K562 (cell line): ENCODE measurements around the gene PPP6R3. TPM values are rescaled to one million over a fixed set of nuclear protein-coding genes. Genes with fewer than 3 reads are reported as not detected.

Experiments
- ATAC-seq: fragments of 200-7000 bp; cut with Tn5 transposase; 3 replicates; pipeline ENCODE4 v1.9.1; 2020; ENCODE audit warnings: moderate library complexity
- BruUV-seq: library from RNA; stranded (reverse); fragments of 400-500 nt; replicated peaks from 2 replicates; lab custom pipeline; 2021; lab: Mats Ljungman, UMichigan
- CTCF ChIA-PET: fragments of 300-600 bp; formaldehyde crosslinking; extraction: SDS; loops from one replicate; lab custom pipeline; 2021; ENCODE audit warnings: low intra/inter-chr PET ratio; lab: Yijun Ruan, JAX
- POLR2A ChIA-PET: fragments of 300-600, 350-650 bp; sonication (Branson Sonifier 250); formaldehyde crosslinking; extraction: SDS; loops from one replicate; lab custom pipeline; 2021; ENCODE audit warnings: antibody characterized with exemption, inconsistent platforms; lab: Yijun Ruan, JAX
- DNase-seq, 4 experiments: peaks; one replicate each; pipeline versions ENCODE4 v3.0.0 to v3.0.0-alpha.2; 2011 to 2018; ENCODE audit warnings: low spot score in 3 of 4, mixed read lengths in 3 of 4; ENCODE audit errors: extremely low read depth in 1 of 4
- FAIRE-seq: peaks from 2 replicates; lab custom pipeline; 2011; peaks lifted over from hg19 to GRCh38; lab: Jason Lieb, UNC
- H2AFZ ChIP-seq: 2 replicates; pipeline ENCODE4 v1.6.0; 2011; ENCODE audit warnings: low read depth, low read length, control low read depth, inconsistent platforms
- H3K27ac ChIP-seq: fragments of 200-600 bp; 3 replicates; pipeline ENCODE4 v1.8.0; 2011; ENCODE audit warnings: low read depth, mild to moderate bottlenecking, control low read depth, inconsistent platforms, low read length, moderate library complexity, mixed read lengths; ENCODE audit errors: extremely low read depth
- H3K27me3 ChIP-seq, 2 experiments: fragments of 300-600 bp in 1 of 2; 2 replicates in 1 of 2; 3 replicates in 1 of 2; pipeline versions ENCODE4 v1.6.0 to v1.8.0; 2011; ENCODE audit warnings: inconsistent platforms in 2 of 2, low read length in 2 of 2, mild to moderate bottlenecking in 1 of 2, mixed read lengths in 1 of 2, moderate library complexity in 1 of 2; ENCODE audit not compliant: control insufficient read depth in 2 of 2, insufficient read depth in 2 of 2
- H3K36me3 ChIP-seq: fragments of 300-600 bp; 3 replicates; pipeline ENCODE4 v1.8.0; 2011; ENCODE audit warnings: mild to moderate bottlenecking, low read length, inconsistent platforms; ENCODE audit not compliant: control insufficient read depth, insufficient read depth
- H3K4me1 ChIP-seq, 2 experiments: fragments of 200-600 bp in 1 of 2; replicated peaks in 1 of 2; 2 replicates in 1 of 2; 3 replicates in 1 of 2; pipeline versions ENCODE4 v1.5.1 to v1.8.0; 2011; ENCODE audit warnings: inconsistent platforms in 2 of 2, low read length in 2 of 2, mild to moderate bottlenecking in 1 of 2, mixed read lengths in 1 of 2, moderate library complexity in 1 of 2; ENCODE audit not compliant: control insufficient read depth in 2 of 2, insufficient read depth in 2 of 2
- H3K4me2 ChIP-seq: 2 replicates; pipeline ENCODE4 v1.6.1; 2011; ENCODE audit warnings: low read length, control low read depth, inconsistent platforms, mixed read lengths; ENCODE audit not compliant: insufficient read depth
- H3K4me3 ChIP-seq: fragments of 200-600 bp; sonication (generic), shearing (Covaris generic); 2 replicates; pipeline ENCODE4 v1.5.1; 2016; ENCODE audit warnings: control low read depth, inconsistent platforms
- H3K79me2 ChIP-seq: fragments of 200-600 bp; 3 replicates; pipeline ENCODE4 v1.8.0; 2011; ENCODE audit warnings: low read length, inconsistent platforms; ENCODE audit not compliant: control insufficient read depth, insufficient read depth
- H3K9ac ChIP-seq, 2 experiments: 2 replicates each; pipeline versions ENCODE4 v1.6.0 to v1.6.1; 2011; ENCODE audit warnings: low read depth in 2 of 2, low read length in 2 of 2, control low read depth in 1 of 2, inconsistent platforms in 1 of 2, mild to moderate bottlenecking in 1 of 2, mixed read lengths in 1 of 2; ENCODE audit not compliant: insufficient read depth in 1 of 2
- H3K9me1 ChIP-seq: one replicate; pipeline ENCODE4 v1.6.0; 2011; ENCODE audit warnings: inconsistent platforms, mild to moderate bottlenecking, low read length, moderate library complexity; ENCODE audit not compliant: control insufficient read depth, insufficient read depth
- H3K9me3 ChIP-seq: replicated peaks from 2 replicates; pipeline ENCODE4 v1.5.1; 2011; ENCODE audit warnings: low read depth, low read length, inconsistent platforms; ENCODE audit not compliant: control insufficient read depth, insufficient read depth
- H4K20me1 ChIP-seq: replicated peaks from 2 replicates; pipeline ENCODE4 v1.6.1; 2011; ENCODE audit warnings: low read length, inconsistent platforms, mixed read lengths; ENCODE audit not compliant: control insufficient read depth, insufficient read depth
- BRD4 ChIP-seq: fragments of 200-600 bp; sonication (generic); IDR thresholded peaks from 2 replicates; pipeline ENCODE4 v1.6.1; 2017; ENCODE audit warnings: inconsistent platforms
- CBFB ChIP-seq: sonication (generic); formaldehyde crosslinking; IDR thresholded peaks from 2 replicates; pipeline ENCODE4 v1.4.0; 2020; ENCODE audit warnings: mild to moderate bottlenecking, missing genetic modification reagents
- CHCHD3 ChIP-seq: fragments of 250-450 bp; sonication (Bioruptor Pico); IDR thresholded peaks from 2 replicates; pipeline ENCODE4 v2.1.2; 2022; ENCODE audit warnings: mild to moderate bottlenecking
- EP400 ChIP-seq: fragments of 450-650 bp; IDR thresholded peaks from 2 replicates; pipeline ENCODE4 v1.6.1; 2017; ENCODE audit warnings: antibody characterized with exemption, mild to moderate bottlenecking, moderate library complexity
- FOXP1 ChIP-seq: sonication (generic); formaldehyde crosslinking; IDR thresholded peaks from 2 replicates; pipeline ENCODE4 v1.8.0; 2022; ENCODE audit warnings: mild to moderate bottlenecking, missing genetic modification reagents
- KAT7 ChIP-seq: sonication (generic); formaldehyde crosslinking; IDR thresholded peaks from 2 replicates; pipeline ENCODE4 v1.8.0; 2022; ENCODE audit warnings: missing genetic modification reagents, mild to moderate bottlenecking, borderline replicate concordance
- MLX ChIP-seq, 2 experiments: fragments of 450-650 bp in 1 of 2; sonication (generic) in 1 of 2; formaldehyde crosslinking; conservative IDR thresholded peaks; 2 replicates each; pipeline versions ENCODE4 v1.4.0 to v1.8.1; 2020 to 2022; ENCODE audit warnings: mild to moderate bottlenecking in 1 of 2, missing genetic modification reagents in 1 of 2
- PHB2 ChIP-seq: fragments of 450-650 bp; IDR thresholded peaks from 2 replicates; pipeline ENCODE4 v1.6.1; 2017; ENCODE audit warnings: low read depth
- POU5F1 ChIP-seq: fragments of 150-350 bp; IDR thresholded peaks from 2 replicates; pipeline ENCODE4 v1.6.1; 2014; ENCODE audit warnings: borderline replicate concordance, low read length, low read depth, mild to moderate bottlenecking; ENCODE audit not compliant: partially characterized antibody
- SRSF3 ChIP-seq: fragments of 200-400 bp; formaldehyde crosslinking; IDR thresholded peaks from 2 replicates; pipeline ENCODE4 v1.6.1; 2016; ENCODE audit warnings: mild to moderate bottlenecking, low read length, moderate library complexity; ENCODE audit not compliant: insufficient read depth
- THAP12 ChIP-seq: fragments of 250-450 bp; sonication (Bioruptor Pico); IDR thresholded peaks from 2 replicates; pipeline ENCODE4 v1.9.0; 2021; ENCODE audit warnings: mild to moderate bottlenecking, inconsistent platforms
- XRCC5 ChIP-seq: fragments of 200-400 bp; formaldehyde crosslinking; IDR thresholded peaks from 2 replicates; pipeline ENCODE4 v1.6.1; 2017; ENCODE audit warnings: low read depth, mild to moderate bottlenecking, low read length
- ZNF174 ChIP-seq: fragments of 250-450 bp; sonication (Bioruptor Pico); IDR thresholded peaks from 2 replicates; pipeline ENCODE4 v1.4.0; 2020; ENCODE audit warnings: mild to moderate bottlenecking
- WGBS: fragments of 100-300 bp; shearing (Covaris generic); methylation state at CpG from one replicate; pipeline ENCODE4 v1.1.6; 2016; ENCODE audit warnings: low coverage, mixed read lengths; ENCODE audit not compliant: insufficient coverage; ENCODE audit errors: missing lambda C conversion rate; 5-methylcytosine and 5-hydroxymethylcytosine counted together
- in situ Hi-C: fragments of 300-500 bp; cut with MboI; formaldehyde crosslinking; loops from 4 replicates; pipeline ENCODE4 v1.15.0; 2018; ENCODE audit warnings: inconsistent platforms, mixed read lengths
- intact Hi-C: fragments of 100-400 bp; cut with micrococcal nuclease; formaldehyde crosslinking; loops from 2 replicates; pipeline ENCODE4 v1.14.2; 2022
- polyA plus RNA-seq, 8 experiments: library from polyadenylated mRNA; depleted of rRNA in 4 of 8; stranded (reverse) in 5 of 8; unstranded in 3 of 8; fragments of >200 nt; fragmentation: Nextera tagmentation in 2 of 8; fragmentation: Illumina TruSeq in 1 of 8; extraction: Ambion mirVana in 2 of 8; extraction: Trizol in 1 of 8; gene quantifications; 2 replicates each; pipeline versions ENCODE4 v1.2.1 to v1.2.3, GENCODE V29; 2011 to 2014; ENCODE audit warnings: inconsistent platforms in 1 of 8, missing spikeins in 1 of 8
- total RNA-seq, 7 experiments: library from RNA; depleted of rRNA in 6 of 7; stranded (reverse); fragments of >200 nt in 6 of 7; fragmentation: Illumina TruSeq in 2 of 7; extraction: Trizol in 2 of 7; gene quantifications; 2 replicates each; pipeline versions ENCODE4 v1.2.1 to v1.2.3, GENCODE V29; 2011 to 2021; ENCODE audit warnings: low replicate concordance in 1 of 7

The PPP6R3 gene
- total and polyA plus RNA-seq, 9 of the 15 experiments (the other 6 are each of a cell fraction or from before 2014, with no cell fraction given): 20.3 to 117 (median 80.6) TPM

GRCh38 chr11:68521969-68522652 lies 61.6 kb downstream of the PPP6R3 start:
- H3K9me1 ChIP-seq: no peaks in the 10 kb centered on the region
- no peak for ATAC-seq
- no TSS peak for BruUV-seq
- H3K9ac ChIP-seq: no peak overlapping the region
- no peak overlapping the region for H3K4me3 ChIP-seq
- CTCF ChIA-PET: no interaction called here
- no peaks in the 10 kb centered on the region for H3K27me3 ChIP-seq
- POLR2A ChIA-PET: interaction anchor here (1.1 to 3.3 kb wide), 4 partner anchors 10 to 379 kb away, joined by 3 to 9 read pairs (median 3); no protein-coding TSS in a partner anchor
- intact Hi-C loops (no loop called here), in situ Hi-C loops (no loop called here)
- FAIRE-seq: no peak
- no peaks in the 10 kb centered on the region for H3K9me3 ChIP-seq
- no peaks in the 10 kb centered on the region for H4K20me1 ChIP-seq
- no peak overlapping the region for H3K4me2 ChIP-seq
- no peak for TF ChIP-seq CBFB (CRISPR knock-in tag)
- no peak for TF ChIP-seq SRSF3
- TF ChIP-seq FOXP1: no peak
- TF ChIP-seq THAP12 (CRISPR knock-in tag): no peak
- no peak for TF ChIP-seq XRCC5
- no peak for TF ChIP-seq KAT7 (CRISPR knock-in tag)
- no peak for TF ChIP-seq BRD4
- no peak for TF ChIP-seq PHB2
- TF ChIP-seq MLX (CRISPR knock-in tag; conservative IDR thresholded peaks at IDR 0.05): no peak
- no peak for TF ChIP-seq EP400
- TF ChIP-seq CHCHD3 (CRISPR knock-in tag): no peak
- TF ChIP-seq POU5F1: no peak
- no peak for TF ChIP-seq ZNF174 (CRISPR knock-in tag)
- TF ChIP-seq, all 486 proteins: peak for 0
- Histone ChIP-seq H3K4me1 (no peaks in the 10 kb centered on the region), H3K27ac (no peak overlapping the region), H2AFZ (no peak overlapping the region), H3K36me3 (peaks cover 81% of the 10 kb centered on the region), H3K79me2 (peaks cover 58% of the 10 kb centered on the region)
- no peak for DNase-seq
- 70% methylated on average over 4 of the region's 4 CpGs for WGBS
